HepG2 (cell line): ENCODE results near the gene VGLL1. TPM values are rescaled to one million over a fixed set of nuclear protein-coding genes. Genes with fewer than 3 reads are reported as not detected.

Experiments
- ATAC-seq: fragments of 200-7000 bp; cut with Tn5 transposase; 3 replicates; pipeline ENCODE4 v1.9.1; 2020; ENCODE audit warnings: mild to moderate bottlenecking, moderate library complexity
- BruUV-seq: library from RNA; stranded (reverse); fragments of 400-500 nt; replicated peaks from 2 replicates; lab custom pipeline; 2021; lab: Mats Ljungman, UMichigan
- CTCF ChIA-PET: fragments of 300-600 bp; formaldehyde crosslinking; extraction: SDS; loops from one replicate; lab custom pipeline; 2021; ENCODE audit warnings: low total read pairs, inconsistent platforms, low intra/inter-chr PET ratio; lab: Yijun Ruan, JAX
- POLR2A ChIA-PET: fragments of 350-600 bp; sonication (Branson Sonifier 250); formaldehyde crosslinking; loops from one replicate; lab custom pipeline; 2020; ENCODE audit warnings: antibody characterized with exemption, inconsistent platforms; lab: Yijun Ruan, JAX
- DNase-seq: peaks from one replicate; pipeline ENCODE4 v3.0.0-alpha.2; 2015; ENCODE audit warnings: low spot score
- FAIRE-seq: peaks from 3 replicates; lab custom pipeline; 2011; peaks lifted over from hg19 to GRCh38; lab: Jason Lieb, UNC
- H2AFZ ChIP-seq: one replicate; pipeline ENCODE4 v1.6.1; 2011; ENCODE audit warnings: low read length, inconsistent platforms
- H3K27ac ChIP-seq: fragments of 300-600 bp; 3 replicates; pipeline ENCODE4 v1.8.0; 2011; ENCODE audit warnings: mixed run types, mild to moderate bottlenecking, mixed read lengths, low read length, inconsistent platforms; ENCODE audit not compliant: insufficient read depth; ENCODE audit errors: extremely low read length
- H3K27me3 ChIP-seq, 2 experiments: fragments of 200-600 bp in 1 of 2; 2 replicates in 1 of 2; 3 replicates in 1 of 2; pipeline versions ENCODE4 v1.6.0 to v1.8.0; 2011; ENCODE audit warnings: low read length in 2 of 2, mild to moderate bottlenecking in 2 of 2, moderate library complexity in 2 of 2, inconsistent platforms in 1 of 2; ENCODE audit not compliant: insufficient read depth in 2 of 2, control insufficient read depth in 1 of 2
- H3K36me3 ChIP-seq, 2 experiments: fragments of 200-600 bp in 1 of 2; replicated peaks in 1 of 2; 2 replicates in 1 of 2; 3 replicates in 1 of 2; pipeline versions ENCODE4 v1.5.1 to v1.8.0; 2011; ENCODE audit warnings: low read length in 2 of 2, inconsistent platforms in 1 of 2; ENCODE audit not compliant: insufficient read depth in 2 of 2, control insufficient read depth in 1 of 2
- H3K4me1 ChIP-seq: 2 replicates; pipeline ENCODE4 v1.5.1; 2012; ENCODE audit warnings: low read length, inconsistent platforms; ENCODE audit not compliant: insufficient read depth
- H3K4me2 ChIP-seq: 2 replicates; pipeline ENCODE4 v1.6.0; 2011; ENCODE audit warnings: low read depth, low read length, inconsistent platforms
- H3K4me3 ChIP-seq, 3 experiments: fragments of 200-600 bp in 1 of 3; sonication (generic), shearing (Covaris generic) in 1 of 3; replicated peaks in 1 of 3; 2 replicates each; pipeline ENCODE4 v1.5.1; 2011 to 2016; ENCODE audit warnings: low read length in 3 of 3, inconsistent platforms in 2 of 3, low read depth in 2 of 3, mild to moderate bottlenecking in 2 of 3, control low read depth in 1 of 3, mixed read lengths in 1 of 3; ENCODE audit not compliant: insufficient read depth in 1 of 3
- H3K79me2 ChIP-seq: one replicate; pipeline ENCODE4 v1.6.1; 2011; ENCODE audit warnings: low read length, inconsistent platforms; ENCODE audit not compliant: insufficient read depth
- H3K9ac ChIP-seq: 2 replicates; pipeline ENCODE4 v1.6.0; 2011; ENCODE audit warnings: mild to moderate bottlenecking, low read depth, low read length, inconsistent platforms; ENCODE audit not compliant: insufficient read depth
- H3K9me3 ChIP-seq: 2 replicates; pipeline ENCODE4 v1.5.1; 2012; ENCODE audit warnings: mild to moderate bottlenecking, low read length
- H4K20me1 ChIP-seq: 2 replicates; pipeline ENCODE4 v1.6.0; 2011; ENCODE audit warnings: inconsistent platforms, mild to moderate bottlenecking, low read length, moderate library complexity; ENCODE audit not compliant: insufficient read depth
- CENPT ChIP-seq: sonication (generic); formaldehyde crosslinking; IDR thresholded peaks from 2 replicates; pipeline ENCODE4 v1.8.0; 2022; ENCODE audit warnings: low read depth, mild to moderate bottlenecking, moderate library complexity, missing genetic modification reagents
- DDIT3 ChIP-seq: sonication (generic); formaldehyde crosslinking; IDR thresholded peaks from 2 replicates; pipeline ENCODE4 v1.4.0; 2020; ENCODE audit warnings: mild to moderate bottlenecking, missing genetic modification reagents
- FOXA3 ChIP-seq: IDR thresholded peaks from 2 replicates; pipeline ENCODE4 v1.6.1; 2016; ENCODE audit warnings: missing genetic modification reagents, missing compliant biosample characterization
- GATAD2A ChIP-seq: IDR thresholded peaks from 2 replicates; pipeline ENCODE4 v1.6.1; 2016
- HHEX ChIP-seq: IDR thresholded peaks from 2 replicates; pipeline ENCODE4 v1.6.1; 2016; ENCODE audit warnings: control low read depth
- HMG20B ChIP-seq: conservative IDR thresholded peaks from 2 replicates; pipeline ENCODE4 v1.6.1; 2016; ENCODE audit warnings: missing genetic modification reagents, missing compliant biosample characterization
- HNRNPL ChIP-seq: fragments of 200-400 bp; formaldehyde crosslinking; IDR thresholded peaks from 2 replicates; pipeline ENCODE4 v1.6.1; 2017; ENCODE audit warnings: mild to moderate bottlenecking, low read depth, low read length
- KDM3A ChIP-seq: IDR thresholded peaks from 2 replicates; pipeline ENCODE4 v1.6.1; 2018; ENCODE audit warnings: low read depth, missing compliant biosample characterization
- KLF16 ChIP-seq, 2 experiments: sonication (generic) in 1 of 2; formaldehyde crosslinking in 1 of 2; IDR thresholded peaks; 2 replicates each; pipeline versions ENCODE4 v1.6.1 to v1.8.0; 2016 to 2023; ENCODE audit warnings: missing genetic modification reagents in 2 of 2, missing compliant biosample characterization in 1 of 2
- PBX3 ChIP-seq: sonication (generic); formaldehyde crosslinking; IDR thresholded peaks from 2 replicates; pipeline ENCODE4 v1.8.1; 2023; ENCODE audit warnings: missing genetic modification reagents, inconsistent platforms, borderline replicate concordance
- POLR2AphosphoS5 ChIP-seq: IDR thresholded peaks from 2 replicates; pipeline ENCODE4 v1.6.1; 2012; ENCODE audit warnings: low read depth, low read length
- SMARCC2 ChIP-seq: fragments of 450-650 bp; IDR thresholded peaks from 2 replicates; pipeline ENCODE4 v1.6.1; 2017; ENCODE audit warnings: antibody characterized with exemption, mild to moderate bottlenecking
- XBP1 ChIP-seq: sonication (generic); formaldehyde crosslinking; IDR thresholded peaks from 2 replicates; pipeline ENCODE4 v1.5.0; 2020; ENCODE audit warnings: missing genetic modification reagents
- ZFP37 ChIP-seq: sonication (generic); formaldehyde crosslinking; IDR thresholded peaks from 2 replicates; pipeline ENCODE4 v1.4.0; 2020; ENCODE audit warnings: missing genetic modification reagents, borderline replicate concordance
- ZNF101 ChIP-seq: sonication (generic); formaldehyde crosslinking; IDR thresholded peaks from 2 replicates; pipeline ENCODE4 v1.4.0; 2020; ENCODE audit warnings: mild to moderate bottlenecking, low read depth, missing genetic modification reagents, borderline replicate concordance
- ZNF468 ChIP-seq: sonication (generic); formaldehyde crosslinking; IDR thresholded peaks from 2 replicates; pipeline ENCODE4 v1.8.0; 2022; ENCODE audit warnings: mild to moderate bottlenecking, moderate library complexity, missing genetic modification reagents
- ZNF720 ChIP-seq: sonication (generic); formaldehyde crosslinking; IDR thresholded peaks from 2 replicates; pipeline ENCODE4 v1.4.0; 2020; ENCODE audit warnings: missing genetic modification reagents
- WGBS: methylation state at CpG from one replicate; pipeline ENCODE4 v1.1.6; 2017; ENCODE audit warnings: low lambda C conversion rate; 5-methylcytosine and 5-hydroxymethylcytosine counted together
- in situ Hi-C: cut with HindIII; loops from 2 replicates; pipeline ENCODE4 v1.10.0; 2017; ENCODE audit warnings: low pct_unique_long_range_greater_than_20kb; ENCODE audit not compliant: extremely low pct_ligation_motif_present
- intact Hi-C: fragments of 100-400 bp; cut with micrococcal nuclease; formaldehyde crosslinking; loops from one replicate; pipeline ENCODE4 v1.10.0; 2022; ENCODE audit not compliant: unreplicated experiment
- polyA plus RNA-seq, 8 experiments: library from polyadenylated mRNA; depleted of rRNA in 3 of 8; stranded (reverse) in 7 of 8; unstranded in 1 of 8; fragments of >200 nt; fragmentation: Illumina TruSeq in 4 of 8; extraction: Trizol in 4 of 8; gene quantifications; 2 replicates each; pipeline versions ENCODE4 v1.2.1 to v1.2.3, GENCODE V29; 2011 to 2016; ENCODE audit warnings: low read depth in 4 of 8, missing spikeins in 1 of 8, mixed read lengths in 1 of 8; ENCODE audit not compliant: insufficient read depth in 1 of 8
- total RNA-seq, 5 experiments: library from RNA; depleted of rRNA; stranded (reverse); fragments of >200 nt; fragmentation: Illumina TruSeq; extraction: Trizol; gene quantifications; 2 replicates each; pipeline ENCODE4 v1.2.3, GENCODE V29; 2016; ENCODE audit warnings: low read depth in 1 of 5
- TF ChIP-seq, protein P1 (sequence below): sonication (generic); formaldehyde crosslinking; IDR thresholded peaks from 2 replicates; pipeline ENCODE4 v1.4.0; 2020; ENCODE audit warnings: missing genetic modification reagents

The VGLL1 gene
- total and polyA plus RNA-seq, 2 of the 13 experiments (the other 11 are each of a cell fraction or from before 2014, with no cell fraction given): not detected

DNA sequence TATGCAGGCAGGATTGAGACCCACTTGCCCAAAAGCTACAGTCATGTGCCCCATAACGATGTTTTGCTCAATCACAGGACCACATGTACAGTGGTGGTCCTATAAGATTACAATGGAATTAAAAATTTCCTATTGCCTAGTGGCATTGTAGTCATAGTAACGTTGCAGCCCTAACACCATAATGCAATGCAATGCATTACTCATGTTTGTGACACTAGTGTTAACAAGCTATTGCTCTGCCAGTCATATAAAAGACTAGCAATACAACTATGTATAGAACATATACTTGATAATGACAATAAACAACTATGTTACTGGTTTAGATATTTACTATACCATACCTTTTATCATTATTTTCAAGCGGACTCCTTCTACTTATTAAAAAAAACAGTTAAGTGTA lies 50.6 kb downstream of the VGLL1 start:
- H3K36me3 ChIP-seq: no peaks in the 10 kb centered on the region
- DNase-seq (no peak), ATAC-seq (no peak), FAIRE-seq (no peak)
- WGBS: 0% methylated on average over 2 of the region's 3 CpGs
- no peaks in the 10 kb centered on the region for H4K20me1 ChIP-seq
- no peak overlapping the region for H3K9ac ChIP-seq
- ChIA-PET POLR2A (no interaction called here), CTCF (no interaction called here)
- H3K4me1 ChIP-seq: no peaks in the 10 kb centered on the region
- no peak overlapping the region for H3K27ac ChIP-seq
- intact Hi-C loops (no loop called here), in situ Hi-C loops (no loop called here)
- no peaks in the 10 kb centered on the region for H3K9me3 ChIP-seq
- H3K27me3 ChIP-seq: no peaks in the 10 kb centered on the region; a peak in 1 of 5 replicates
- H2AFZ ChIP-seq: no peak overlapping the region
- no peaks in the 10 kb centered on the region for H3K79me2 ChIP-seq
- TF ChIP-seq ZNF101 (CRISPR knock-in tag) (no peak), HMG20B (CRISPR knock-in tag) (no peak), HNRNPL (no peak), HHEX (CRISPR knock-in tag) (no peak), ZFP37 (CRISPR knock-in tag) (no peak), KDM3A (no peak), DDIT3 (no peak), PBX3 (CRISPR knock-in tag) (no peak), POLR2AphosphoS5 (no peak)
- no TSS peak for BruUV-seq
- H3K4me3 ChIP-seq: no peak overlapping the region
- no peak overlapping the region for H3K4me2 ChIP-seq

DNA sequence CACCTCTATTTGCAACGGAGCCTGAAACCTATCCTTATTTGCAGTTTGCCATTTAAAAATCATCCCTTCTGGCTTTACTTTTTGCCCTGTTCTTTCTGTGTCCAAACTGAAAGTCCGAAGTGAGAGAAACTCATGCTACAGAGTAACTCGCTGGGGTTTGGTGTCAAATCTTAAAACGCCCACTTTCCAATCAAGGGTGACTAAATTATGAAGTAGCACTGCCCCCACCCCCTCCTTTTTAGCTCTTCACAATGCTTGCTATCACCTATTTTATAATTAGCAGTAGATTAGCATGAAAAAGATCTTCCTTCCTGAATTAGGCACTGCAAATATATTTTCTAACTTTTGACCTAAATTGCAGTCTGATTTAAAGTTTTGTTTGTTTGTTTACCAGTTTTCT lies 52.5 kb downstream of the VGLL1 start:
- H2AFZ ChIP-seq: no peak overlapping the region
- H3K36me3 ChIP-seq: no peaks in the 10 kb centered on the region
- no peak overlapping the region for H3K27ac ChIP-seq
- no peak overlapping the region for H3K4me2 ChIP-seq
- intact Hi-C loops: no loop called here
- ChIA-PET CTCF (no interaction called here), POLR2A (no interaction called here)
- in situ Hi-C loops: no loop called here
- H3K9ac ChIP-seq: no peak overlapping the region
- H3K9me3 ChIP-seq: no peaks in the 10 kb centered on the region
- 12% methylated on average over 4 of the region's 4 CpGs for WGBS
- H3K27me3 ChIP-seq: no peaks in the 10 kb centered on the region; a peak in 1 of 5 replicates
- no TSS peak for BruUV-seq
- FAIRE-seq: no peak
- H4K20me1 ChIP-seq: no peaks in the 10 kb centered on the region
- DNase-seq: no peak
- ATAC-seq: no peak
- no peaks in the 10 kb centered on the region for H3K79me2 ChIP-seq
- no peak overlapping the region for H3K4me3 ChIP-seq
- H3K4me1 ChIP-seq: no peaks in the 10 kb centered on the region
- no peak for TF ChIP-seq FOXA3 (CRISPR knock-in tag)
- no peak for TF ChIP-seq XBP1 (CRISPR knock-in tag)
- TF ChIP-seq, protein P1, sequence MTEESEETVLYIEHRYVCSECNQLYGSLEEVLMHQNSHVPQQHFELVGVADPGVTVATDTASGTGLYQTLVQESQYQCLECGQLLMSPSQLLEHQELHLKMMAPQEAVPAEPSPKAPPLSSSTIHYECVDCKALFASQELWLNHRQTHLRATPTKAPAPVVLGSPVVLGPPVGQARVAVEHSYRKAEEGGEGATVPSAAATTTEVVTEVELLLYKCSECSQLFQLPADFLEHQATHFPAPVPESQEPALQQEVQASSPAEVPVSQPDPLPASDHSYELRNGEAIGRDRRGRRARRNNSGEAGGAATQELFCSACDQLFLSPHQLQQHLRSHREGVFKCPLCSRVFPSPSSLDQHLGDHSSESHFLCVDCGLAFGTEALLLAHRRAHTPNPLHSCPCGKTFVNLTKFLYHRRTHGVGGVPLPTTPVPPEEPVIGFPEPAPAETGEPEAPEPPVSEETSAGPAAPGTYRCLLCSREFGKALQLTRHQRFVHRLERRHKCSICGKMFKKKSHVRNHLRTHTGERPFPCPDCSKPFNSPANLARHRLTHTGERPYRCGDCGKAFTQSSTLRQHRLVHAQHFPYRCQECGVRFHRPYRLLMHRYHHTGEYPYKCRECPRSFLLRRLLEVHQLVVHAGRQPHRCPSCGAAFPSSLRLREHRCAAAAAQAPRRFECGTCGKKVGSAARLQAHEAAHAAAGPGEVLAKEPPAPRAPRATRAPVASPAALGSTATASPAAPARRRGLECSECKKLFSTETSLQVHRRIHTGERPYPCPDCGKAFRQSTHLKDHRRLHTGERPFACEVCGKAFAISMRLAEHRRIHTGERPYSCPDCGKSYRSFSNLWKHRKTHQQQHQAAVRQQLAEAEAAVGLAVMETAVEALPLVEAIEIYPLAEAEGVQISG (CRISPR knock-in tag): no peak
- no peak for TF ChIP-seq KLF16 (CRISPR knock-in tag; IDR thresholded peaks at IDR 0.05)
- TF ChIP-seq ZNF720: no peak
- no peak for TF ChIP-seq CENPT
- TF ChIP-seq SMARCC2: no peak
- TF ChIP-seq ZNF468 (CRISPR knock-in tag): no peak
- TF ChIP-seq GATAD2A (CRISPR knock-in tag): no peak
